Measurements from ENCODE around the gene SLC25A44.
A peak's percentile ranks its signal among the peaks of the same experiment; 100 is the strongest.

Gene SLC25A44, protein sequence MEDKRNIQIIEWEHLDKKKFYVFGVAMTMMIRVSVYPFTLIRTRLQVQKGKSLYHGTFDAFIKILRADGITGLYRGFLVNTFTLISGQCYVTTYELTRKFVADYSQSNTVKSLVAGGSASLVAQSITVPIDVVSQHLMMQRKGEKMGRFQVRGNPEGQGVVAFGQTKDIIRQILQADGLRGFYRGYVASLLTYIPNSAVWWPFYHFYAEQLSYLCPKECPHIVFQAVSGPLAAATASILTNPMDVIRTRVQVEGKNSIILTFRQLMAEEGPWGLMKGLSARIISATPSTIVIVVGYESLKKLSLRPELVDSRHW

DNA sequence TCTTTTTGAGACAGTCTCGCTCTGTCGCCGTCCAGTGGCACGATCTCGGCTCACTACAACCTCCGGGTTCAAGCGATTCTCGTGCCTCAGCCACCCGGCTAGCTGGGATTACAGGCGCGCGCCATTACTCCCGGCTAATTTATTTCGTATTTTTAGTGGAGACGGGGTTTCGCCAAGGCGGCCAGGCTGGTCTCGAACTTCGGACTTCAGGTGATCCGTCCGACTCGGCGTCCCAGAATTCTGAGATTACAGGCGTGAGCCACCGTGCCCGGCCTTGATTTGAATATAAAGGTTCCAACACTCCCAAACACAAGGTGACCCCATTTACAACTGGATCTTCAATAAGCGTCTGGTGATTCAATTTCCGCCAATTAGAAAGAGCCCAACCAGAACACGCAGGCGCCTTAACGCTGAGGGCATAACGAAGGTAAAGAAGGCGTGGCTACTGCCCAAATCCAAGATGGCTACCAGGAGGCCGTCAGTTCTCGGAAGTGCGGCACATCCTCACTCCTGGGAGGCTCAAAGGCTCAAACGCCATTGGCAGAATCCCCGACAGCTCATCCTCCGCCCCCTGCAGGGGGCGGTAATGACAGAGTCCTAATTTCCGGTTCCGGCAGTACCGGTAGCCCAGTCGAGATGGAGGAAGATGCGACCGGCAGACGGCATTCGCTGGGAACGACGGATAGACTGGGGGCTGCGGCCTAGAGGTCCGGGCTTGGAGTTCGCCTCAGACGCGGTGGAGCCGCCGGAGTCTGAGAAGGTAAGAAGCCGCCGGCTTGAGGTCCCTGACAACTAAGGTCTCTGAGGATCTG lies at the start of gene SLC25A44:
SLC25A44 (plus strand) TSS at position 617 of the 812 bp plus-strand sequence. CDS start 5,744 bp downstream, outside the sequence.
- DNase-seq (ENCODE audit: low read depth): peak; percentile 99

DNA sequence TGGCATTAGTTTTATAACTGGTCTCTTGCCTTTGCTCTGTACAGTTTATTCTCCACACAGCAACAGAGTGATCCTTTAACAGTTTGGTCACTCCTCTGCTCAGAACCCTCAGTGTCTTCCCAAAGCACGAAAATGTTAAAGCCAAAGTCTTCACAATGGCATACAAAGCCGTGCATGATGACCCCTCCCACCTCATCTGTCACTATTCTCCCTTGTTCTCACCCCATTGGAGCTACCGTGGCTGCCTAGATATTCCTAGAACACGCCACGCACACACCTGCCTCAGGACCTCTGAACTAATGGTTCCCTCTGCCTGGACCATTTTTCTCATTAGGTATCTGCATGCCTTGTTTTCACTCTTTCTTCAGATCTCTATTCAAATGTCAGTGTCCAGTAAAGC lies 49.2 kb upstream of the SLC25A44 start:
- DNase-seq (ENCODE audit: low read depth): no peak

DNA sequence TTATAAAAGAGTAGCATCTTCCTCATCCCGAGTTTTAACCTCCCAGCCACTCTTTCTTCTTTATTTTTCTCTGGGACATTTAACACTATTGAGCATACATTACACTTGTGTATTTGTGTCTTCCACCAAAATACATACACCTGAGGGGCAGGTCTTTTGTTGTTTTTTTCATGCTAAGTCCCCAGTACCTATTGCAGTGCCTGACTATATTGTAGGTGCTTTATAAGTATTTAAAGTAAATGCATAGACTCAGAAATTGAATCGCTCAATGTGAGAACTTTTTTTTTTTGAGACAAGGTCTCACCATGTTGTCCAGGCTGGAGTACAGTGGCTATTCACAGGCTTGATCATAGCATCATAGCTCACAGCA lies 48.3 kb upstream of the SLC25A44 start:
- DNase-seq (ENCODE audit: low read depth): no peak

DNA sequence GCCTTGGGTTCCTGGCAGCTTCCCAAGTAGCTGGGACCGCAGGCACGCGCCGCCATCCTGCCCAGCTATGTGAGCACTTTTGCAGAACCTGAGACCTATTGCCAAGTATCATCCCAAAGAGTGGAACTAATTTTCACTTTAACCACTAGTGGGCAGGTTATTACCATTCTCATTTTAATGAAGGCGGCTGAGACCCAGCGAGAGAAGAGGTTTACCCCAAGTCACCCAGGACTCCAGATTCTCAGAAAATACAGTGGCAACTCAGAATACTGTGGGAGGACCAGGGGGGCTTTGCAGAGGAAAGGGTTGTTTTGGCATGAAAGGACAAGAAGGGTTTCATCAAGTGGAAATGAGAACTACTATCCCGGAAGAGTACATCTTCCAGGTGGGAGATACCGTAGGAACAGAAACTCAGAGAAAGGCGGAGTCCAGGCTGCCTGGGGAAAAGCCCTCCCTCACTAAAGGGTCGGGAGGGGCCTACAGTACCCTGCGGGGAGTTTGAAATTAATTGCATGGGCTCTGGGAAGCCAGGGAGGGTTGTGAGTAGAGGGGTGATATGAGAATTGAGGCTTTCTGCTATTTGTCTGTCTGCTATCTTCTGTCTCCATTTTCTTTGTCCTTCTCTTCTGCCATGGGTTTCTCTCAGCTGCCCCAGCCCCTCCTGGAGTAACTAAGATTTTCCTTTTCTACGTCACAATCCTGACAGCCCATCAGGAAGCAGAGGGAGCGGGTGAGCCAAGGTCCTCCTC lies 47.7 kb upstream of the SLC25A44 start:
- DNase-seq (ENCODE audit: low read depth): peak; percentile 93

DNA sequence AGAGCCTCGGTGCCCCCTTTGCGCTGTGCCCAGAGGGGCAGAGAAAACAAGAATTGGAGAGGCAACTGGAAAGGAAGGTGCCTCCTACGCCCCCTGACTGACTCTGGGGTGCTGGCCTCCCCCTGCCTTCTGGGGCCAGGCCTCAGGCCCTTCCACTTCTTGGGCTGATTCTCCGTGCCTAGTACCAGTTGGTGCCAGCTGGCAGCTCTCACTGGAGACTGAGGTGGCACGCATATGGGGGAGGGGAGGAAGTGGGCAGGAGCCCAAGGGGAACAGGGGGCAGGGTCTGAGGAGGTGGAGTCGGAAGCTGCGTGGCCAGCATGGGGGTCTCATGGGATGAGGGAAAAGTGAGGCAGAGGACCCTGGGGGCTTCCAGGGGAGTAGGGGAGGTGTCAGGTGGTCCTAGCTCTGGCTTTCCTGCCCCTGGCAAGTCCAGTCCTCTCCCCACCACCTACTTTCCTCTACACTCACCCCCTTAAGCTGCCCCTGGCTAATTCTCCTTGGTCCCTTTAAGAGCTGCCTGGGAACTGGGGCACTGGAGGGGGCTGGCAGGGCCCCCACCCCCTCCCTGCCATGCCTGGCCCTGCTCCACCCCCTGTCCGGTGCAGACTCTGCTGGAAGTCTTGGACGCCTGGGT lies 47.0 kb upstream of the SLC25A44 start:
- no peak for DNase-seq (ENCODE audit: low read depth)

DNA sequence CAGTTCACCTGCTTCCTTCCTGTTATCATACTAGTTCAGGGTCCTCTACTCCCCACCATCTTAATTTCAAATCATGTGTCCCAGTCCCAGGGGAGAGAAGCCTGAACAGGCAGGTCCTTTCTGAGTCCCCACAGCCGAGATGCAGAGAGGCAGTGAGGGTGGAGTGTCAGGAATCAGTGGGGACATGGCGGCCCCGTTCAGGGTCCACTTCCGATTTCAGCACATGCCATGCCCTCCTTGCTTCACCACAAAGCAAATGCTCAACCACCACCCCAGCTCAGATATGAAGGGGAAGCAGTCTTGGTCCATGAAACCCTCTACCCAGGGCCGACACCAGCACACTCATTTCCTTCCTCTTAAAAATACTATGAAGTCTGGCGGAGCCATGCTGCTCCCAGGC lies 45.7 kb upstream of the SLC25A44 start:
- no peak for DNase-seq (ENCODE audit: low read depth)

DNA sequence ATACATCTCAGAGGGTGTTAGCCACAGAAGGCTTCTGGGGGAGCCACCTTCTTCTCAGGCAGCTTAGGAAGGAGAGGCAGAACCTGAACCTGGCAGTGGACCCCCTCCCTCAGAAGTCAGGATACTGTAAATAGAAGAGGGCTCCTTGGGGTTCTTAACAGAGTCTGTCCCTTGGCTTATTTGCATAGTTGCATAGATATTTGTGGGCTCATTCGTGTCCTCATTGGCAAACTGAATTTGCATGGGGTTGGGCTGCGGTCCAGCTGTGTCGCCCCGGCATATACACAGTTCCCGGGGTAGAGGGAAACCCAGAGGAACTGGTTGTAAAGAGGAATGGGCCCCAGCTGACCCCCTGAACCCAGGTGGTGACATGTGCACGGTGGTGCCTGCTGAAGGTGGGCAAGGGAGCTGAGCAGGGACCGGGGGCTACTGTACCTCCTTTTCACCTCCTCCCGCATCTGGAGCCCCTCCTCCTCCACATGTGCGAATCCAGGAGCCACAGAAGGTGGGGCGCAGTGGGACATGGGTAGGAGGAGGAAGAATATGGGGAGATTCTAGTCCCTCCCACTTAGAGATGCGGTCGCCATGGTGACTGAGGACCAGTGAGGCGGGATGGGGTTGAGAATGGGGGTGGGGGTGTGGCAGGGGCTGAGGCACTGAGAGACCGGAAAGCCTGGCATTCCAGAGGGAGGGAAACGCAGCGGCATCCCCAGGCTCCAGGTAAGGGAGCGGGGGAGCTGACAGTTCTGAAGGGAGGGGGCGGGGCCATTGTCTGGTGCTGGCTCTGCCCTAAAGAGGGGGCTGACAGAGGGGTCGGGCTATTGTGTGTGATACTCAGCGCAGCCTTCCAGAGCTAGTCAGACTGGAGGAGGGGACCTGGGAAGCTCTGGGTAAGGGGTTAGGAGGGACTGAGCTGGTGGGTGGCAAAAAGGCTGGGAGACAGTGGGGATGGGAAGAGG lies 44.3 kb upstream of the SLC25A44 start:
- no peak for DNase-seq (ENCODE audit: low read depth)

DNA sequence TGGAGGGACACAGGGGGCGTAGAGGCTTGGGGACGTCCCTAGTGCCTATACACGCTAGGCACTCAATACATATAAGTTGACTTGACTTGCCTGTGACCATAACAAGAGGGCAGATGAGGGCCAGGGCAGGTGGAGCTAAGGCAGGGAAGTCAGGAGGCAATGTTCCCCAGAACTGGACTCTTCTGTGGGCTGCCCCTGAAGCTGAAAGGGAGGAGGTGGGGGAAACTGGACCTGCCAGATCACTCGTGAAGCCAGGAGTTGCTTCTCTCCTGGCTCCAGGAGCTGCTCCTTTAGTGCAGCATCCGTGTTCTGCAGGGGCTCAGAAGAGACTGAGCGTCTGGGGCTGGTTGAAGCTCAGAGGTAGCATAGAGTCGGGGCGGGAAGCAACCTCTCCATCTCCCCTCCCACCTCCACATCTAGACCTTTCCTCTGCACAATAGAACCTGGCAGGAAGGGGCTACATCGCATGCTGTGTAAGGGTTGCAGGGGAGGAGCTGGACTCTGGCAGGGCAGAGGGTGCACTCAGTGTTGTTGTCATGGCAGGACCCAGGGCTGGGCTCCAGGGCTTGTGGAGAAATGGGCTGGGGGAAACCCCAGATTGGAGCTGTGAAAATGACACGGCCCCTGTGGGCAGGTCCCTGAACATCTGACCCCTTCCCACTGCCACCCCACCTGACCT lies 43.4 kb upstream of the SLC25A44 start:
- no peak for DNase-seq (ENCODE audit: low read depth)

DNA sequence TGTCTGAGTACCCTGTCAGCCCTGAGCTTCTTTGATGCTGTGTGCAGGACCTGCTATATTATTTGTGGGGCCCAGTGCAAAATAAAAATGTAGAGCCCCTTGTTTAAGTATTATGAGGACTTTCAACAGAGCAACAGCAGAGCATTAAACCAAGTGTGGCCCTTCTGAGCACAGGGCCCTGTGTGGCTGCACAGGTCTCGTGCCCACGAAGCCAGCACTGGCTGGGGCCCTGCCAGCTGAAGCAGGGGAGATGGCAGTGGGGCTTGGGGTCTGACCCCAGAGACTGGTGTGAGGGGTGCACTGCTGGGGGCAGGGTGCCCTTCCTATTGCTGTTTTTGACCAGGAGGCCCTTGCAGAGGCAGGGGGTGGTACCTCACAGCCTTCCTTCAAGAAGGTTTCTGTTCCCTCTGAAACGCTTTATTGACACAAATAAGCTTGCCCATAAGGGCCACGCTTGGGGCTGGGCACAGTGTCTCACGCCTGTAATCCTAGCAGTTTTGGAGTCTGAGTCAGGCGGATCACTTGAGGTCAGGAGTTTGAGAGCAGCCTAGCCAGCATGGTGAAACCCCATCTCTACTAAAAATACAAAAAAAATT lies 42.7 kb upstream of the SLC25A44 start:
- DNase-seq (ENCODE audit: low read depth): no peak

DNA sequence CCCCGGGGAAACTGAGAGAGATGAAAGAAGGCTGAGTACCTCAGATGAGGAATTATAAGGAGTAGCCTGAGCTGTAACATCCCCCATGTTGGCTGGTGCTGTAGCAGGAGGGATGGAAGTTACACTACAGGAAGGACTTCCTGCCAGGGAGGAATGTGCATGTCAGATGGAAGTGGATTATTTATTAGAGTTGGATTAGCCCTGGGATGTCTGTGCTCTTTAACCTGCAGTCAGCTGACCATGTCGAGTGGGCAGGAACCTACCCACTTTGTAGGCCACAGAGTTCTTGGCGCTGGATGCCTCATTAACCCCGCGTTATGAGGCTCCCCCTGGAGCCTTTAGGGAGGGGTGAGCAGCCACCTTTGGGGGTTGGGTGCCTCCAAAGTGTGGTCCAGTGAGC lies 41.3 kb upstream of the SLC25A44 start:
- DNase-seq (ENCODE audit: low read depth): no peak

DNA sequence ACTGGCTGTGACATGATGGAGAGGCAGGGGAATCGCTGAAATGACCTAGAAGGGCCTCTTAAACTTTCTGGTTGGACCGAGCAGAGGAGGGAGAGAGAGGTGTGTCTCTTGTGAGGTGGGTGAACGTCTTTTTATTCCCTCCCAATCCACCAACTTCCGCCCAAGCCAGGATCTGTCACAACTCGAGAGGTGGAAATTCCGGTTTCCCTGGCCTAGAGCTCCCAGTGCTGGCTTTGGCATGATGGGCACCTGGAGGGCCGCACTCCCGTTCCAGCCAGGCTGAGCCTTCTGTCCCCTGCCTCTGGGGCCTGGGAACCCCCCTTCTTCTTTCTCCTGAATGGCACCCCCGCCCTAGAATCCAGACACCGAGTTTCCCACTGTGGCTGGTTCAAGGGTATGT lies 40.5 kb upstream of the SLC25A44 start, which contains the start of gene SEMA4A:
SEMA4A (plus strand) TSS at position 224 of the 400 bp plus-strand sequence. CDS start 994 bp downstream, outside the sequence.
- DNase-seq (ENCODE audit: low read depth): no peak

DNA sequence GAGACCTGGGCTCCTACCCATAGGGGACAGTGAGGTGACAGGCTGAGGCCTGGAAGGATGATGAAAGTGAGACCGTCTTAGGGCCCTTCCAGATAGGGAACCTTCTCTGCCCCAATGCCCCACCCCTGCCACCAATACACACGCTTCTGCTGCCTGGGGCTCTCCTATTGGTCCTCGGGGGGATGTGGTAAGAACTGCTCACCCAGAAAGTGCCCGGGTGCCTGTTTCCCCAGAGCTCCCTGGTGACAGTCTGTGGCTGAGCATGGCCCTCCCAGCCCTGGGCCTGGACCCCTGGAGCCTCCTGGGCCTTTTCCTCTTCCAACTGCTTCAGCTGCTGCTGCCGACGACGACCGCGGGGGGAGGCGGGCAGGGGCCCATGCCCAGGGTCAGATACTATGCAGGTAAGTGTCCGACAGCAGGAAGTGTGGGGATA lies 39.6 kb upstream of the SLC25A44 start:
- no peak for DNase-seq (ENCODE audit: low read depth)

DNA sequence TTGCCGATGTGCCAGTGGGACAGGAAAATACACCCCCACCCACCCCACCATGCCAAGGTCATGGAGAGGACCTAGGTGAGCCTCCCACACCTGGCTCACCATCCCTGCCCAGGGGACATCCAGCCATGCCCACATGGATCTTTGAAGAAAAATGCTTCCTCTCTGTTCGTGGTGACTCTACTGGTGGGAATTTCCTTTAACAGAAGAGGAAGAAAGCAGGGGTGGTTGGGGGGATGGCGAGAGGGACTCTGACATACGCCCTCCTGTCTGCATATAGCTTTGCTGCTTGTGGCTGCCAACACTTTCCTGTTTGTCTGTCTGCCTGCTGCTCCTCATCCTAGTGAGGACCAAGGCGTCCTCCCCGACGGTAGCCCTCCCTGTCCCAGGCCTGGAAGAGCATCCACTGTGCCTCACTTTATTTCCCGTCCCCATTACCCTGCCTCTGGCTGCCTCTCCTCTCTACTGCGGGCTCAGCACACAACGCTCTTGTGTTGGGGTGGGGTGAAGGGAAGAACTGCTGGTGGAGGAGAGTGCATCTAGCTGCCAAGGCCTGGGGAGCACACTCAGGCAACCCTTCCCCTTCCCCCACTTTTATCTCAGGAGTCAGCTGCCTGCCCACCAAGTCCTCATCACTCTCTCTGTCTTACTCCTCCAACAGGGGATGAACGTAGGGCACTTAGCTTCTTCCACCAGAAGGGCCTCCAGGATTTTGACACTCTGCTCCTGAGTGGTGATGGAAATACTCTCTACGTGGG lies 38.0 kb upstream of the SLC25A44 start:
- DNase-seq (ENCODE audit: low read depth): no peak

DNA sequence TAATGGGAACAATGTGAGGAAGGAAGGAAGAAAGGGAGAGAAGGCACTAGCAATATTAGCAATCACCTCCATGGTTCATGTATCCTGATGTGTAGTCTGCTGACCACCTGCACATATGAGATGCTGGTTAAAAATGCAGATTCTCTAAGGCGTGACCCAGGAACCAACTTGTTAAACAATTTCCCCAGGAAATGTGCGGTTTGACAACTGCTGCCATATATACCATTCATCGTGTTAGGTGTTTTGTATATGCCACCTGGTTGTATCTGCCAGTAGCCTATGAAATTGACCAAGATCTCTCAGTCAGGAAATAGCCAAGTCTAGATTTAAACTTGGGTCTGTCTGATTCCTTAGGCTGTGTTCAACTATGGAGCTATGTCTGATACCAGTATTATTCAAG lies 36.4 kb upstream of the SLC25A44 start:
- DNase-seq (ENCODE audit: low read depth): no peak

DNA sequence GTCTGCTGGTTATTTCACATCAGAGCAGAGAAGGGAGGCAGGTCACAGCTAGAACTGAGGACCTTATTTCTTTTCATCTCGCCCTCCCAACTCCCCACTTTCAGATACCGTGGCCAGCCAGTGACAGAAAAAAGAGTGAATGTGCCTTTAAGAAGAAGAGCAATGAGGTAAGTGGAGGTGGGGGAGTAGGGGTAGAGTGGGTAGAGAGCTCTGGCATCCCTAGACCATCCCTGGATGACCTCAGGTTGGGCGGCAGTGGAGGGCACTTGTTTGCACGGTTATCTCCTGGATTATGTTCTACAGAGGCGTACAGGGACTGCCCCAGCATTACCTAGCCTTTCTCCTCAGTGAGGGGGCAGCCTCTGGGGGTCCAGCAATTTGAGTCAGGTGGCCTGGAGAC lies 35.9 kb upstream of the SLC25A44 start:
- DNase-seq (ENCODE audit: low read depth): no peak

DNA sequence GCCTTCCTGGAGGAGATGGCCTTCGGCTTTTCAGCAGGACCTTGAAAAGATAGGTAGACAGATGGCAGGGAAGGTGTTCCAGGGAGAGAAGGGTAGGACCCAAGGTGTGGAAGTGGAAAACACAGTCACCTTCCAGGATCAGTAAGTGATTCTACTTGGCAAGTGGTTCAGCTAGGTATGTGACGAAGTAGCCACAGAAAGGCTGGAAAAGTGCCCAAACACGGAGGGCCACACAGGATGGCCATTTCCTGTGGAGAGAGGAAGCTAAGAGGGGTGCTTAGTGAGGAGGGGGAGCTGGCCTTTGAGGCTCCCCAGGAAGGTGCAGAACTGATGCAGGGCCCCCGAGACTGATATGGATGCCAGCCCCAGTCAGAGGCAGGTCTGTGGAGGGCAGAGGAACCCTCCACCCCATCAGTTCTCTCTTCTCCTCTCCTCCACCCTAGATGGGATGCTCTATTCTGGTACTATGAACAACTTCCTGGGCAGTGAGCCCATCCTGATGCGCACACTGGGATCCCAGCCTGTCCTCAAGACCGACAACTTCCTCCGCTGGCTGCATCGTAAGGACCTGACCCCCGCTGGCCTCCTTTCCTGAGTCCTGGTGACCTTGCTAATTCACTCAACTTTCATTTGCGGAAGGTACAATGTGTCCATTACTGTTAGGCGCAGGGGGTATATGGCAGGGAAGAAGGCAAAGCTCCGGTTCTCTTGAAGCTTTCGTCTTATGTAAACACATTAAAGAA lies 33.7 kb upstream of the SLC25A44 start:
- no peak for DNase-seq (ENCODE audit: low read depth)

DNA sequence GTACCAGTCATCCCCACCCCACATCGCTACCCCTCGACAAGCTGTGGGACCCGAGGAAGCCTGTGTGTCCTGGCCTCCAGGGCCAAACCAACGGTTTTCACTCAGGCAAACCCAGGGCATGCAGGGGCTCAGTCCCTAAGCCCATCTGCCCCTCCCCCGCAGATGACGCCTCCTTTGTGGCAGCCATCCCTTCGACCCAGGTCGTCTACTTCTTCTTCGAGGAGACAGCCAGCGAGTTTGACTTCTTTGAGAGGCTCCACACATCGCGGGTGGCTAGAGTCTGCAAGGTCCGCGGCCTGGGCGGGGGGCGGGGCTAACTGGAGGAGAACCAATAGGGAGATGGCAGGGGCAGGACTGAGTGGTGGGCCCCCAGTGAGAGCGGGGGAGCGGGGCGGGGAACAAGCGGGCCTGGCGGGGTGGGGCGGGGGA lies 33.1 kb upstream of the SLC25A44 start:
- no peak for DNase-seq (ENCODE audit: low read depth)

DNA sequence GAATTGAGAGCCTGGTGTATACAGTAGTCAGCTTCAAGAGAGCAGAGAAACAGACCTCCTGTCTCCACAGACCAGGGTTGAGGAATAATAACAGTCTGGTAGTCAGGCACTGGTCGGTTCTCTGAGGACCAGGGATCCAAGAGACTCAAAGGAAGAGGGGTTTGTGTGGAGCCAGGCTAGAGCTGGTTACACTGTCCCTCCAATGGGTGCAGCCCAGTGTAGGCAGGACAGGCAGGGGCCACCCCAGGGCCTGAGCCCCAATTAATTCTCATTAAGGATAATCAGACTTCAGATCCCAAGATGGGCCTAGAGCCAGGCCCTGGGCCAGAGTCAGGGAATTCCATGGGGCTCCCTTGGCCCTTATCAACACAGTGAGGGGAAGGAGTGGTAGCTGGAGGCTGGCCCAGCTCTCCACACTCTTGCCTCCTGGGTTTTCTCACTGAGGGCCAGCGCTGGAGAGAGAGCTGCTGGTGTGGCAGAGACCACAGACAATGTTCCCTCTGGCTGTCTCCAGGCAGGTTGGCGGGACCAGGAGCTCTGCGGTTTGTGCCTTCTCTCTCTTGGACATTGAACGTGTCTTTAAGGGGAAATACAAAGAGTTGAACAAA lies 31.4 kb upstream of the SLC25A44 start:
- no peak for DNase-seq (ENCODE audit: low read depth)
